Eye (tissue), 1 donor: ENCODE data around the gene RRAGC.
"Not testable (repeated sequence)": the region's sequence is repeated elsewhere in the genome, so short reads cannot be mapped to it uniquely, and the experiment has no call there.

Source experiments
- DNase-seq: peaks from one replicate; pipeline ENCODE4 v3.0.0-alpha.2; 2015

RRAGC gene

DNA sequence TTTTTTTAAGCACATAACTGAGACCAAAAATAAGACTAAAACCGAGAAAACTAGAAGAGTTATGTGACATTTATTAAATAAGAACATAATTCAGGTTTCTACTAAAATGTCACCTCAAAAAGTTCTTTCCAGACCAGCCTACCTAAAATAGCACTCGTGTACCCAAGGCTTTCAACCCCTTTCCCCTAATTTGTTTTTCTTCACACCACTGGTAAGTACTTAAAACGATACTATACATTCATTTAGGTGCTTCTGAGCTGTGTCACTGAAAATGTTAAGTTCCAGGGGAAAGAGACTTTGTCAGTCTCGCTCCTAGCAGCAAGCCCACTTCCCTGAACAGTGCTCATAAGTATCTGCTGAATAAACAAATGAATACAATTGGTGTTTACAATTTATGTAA, 6.8 kb downstream of the RRAGC start:
- no peak for DNase-seq

DNA sequence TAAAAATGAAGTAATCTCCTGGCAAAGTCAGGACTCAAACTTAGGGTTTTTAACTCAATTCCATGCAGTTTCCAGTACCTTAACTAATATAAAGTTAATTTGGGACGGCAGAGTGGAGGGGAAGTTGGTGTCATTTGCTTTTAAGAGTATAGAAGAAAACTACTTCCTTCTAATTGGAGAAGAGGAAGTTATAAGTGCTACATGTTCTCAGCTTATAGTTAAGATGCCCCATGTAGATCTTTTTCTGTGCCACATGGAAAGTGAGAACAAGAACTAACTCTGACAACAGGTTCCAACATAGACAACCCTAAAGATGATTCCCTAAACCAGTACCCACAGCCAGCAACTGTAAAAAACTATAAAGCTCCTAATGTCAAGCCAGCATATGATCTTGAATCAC, 11.5 kb downstream of the RRAGC start:
- no peak for DNase-seq

- no peak for DNase-seq
Measured at GRCh38 chr1:38846210-38846609, 13.4 kb downstream of the RRAGC start.

GRCh38 chr1:38845088-38845487, 14.5 kb downstream of the RRAGC start:
- DNase-seq: not testable (repeated sequence)

- no peak for DNase-seq
Measured at GRCh38 chr1:38840281-38840680, 19.3 kb downstream of the RRAGC start.

DNA sequence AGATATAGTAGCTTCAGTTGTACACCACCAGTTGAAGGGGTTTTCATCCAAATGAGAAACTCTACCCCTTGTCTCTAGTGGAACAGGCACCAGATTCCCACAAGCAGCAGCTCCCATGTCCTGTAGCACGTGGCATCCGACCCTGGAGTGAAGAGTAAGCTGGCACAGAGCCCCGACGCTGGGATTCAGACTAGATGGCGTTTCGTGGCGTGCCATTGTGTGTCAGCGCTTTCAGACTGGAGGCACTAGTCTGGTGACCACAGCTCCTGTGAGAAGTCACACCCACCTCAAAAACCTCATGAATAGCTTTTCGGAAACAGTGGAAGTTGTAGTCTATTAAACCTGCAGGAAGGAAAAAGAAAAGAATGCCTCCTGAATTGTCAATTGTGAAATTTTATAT, 20.2 kb downstream of the RRAGC start:
- DNase-seq: no peak

GRCh38 chr1:38836316-38836715, 23.3 kb downstream of the RRAGC start:
- DNase-seq: not testable (repeated sequence)

GRCh38 chr1:38834937-38835827, 24.4 kb downstream of the RRAGC start:
- peak; percentile 96 for DNase-seq

- DNase-seq: no peak
Measured at GRCh38 chr1:38834221-38834782, 25.3 kb downstream of the RRAGC start.

DNA sequence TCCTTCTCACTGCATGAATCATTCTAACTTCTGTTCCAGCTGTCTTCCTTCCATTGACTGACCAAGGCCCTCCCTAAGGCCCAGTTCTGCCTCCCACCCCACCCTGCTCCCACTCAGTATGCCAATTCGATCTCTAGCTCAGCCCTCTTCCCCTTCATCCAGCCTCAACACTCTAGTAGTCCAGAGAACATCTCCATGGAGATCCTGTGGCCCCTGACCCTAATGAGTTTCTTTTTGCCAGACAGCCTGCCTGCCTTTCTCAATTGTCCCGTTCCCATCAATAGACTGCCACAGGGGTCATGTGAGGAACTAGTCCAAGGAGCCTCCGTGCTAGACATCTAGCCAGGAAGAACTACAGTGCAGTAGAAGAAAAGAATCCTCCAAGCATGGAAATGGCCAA, 26.4 kb downstream of the RRAGC start:
- no peak for DNase-seq

GRCh38 chr1:38832370-38832734, 27.2 kb downstream of the RRAGC start:
- DNase-seq: no peak

DNA sequence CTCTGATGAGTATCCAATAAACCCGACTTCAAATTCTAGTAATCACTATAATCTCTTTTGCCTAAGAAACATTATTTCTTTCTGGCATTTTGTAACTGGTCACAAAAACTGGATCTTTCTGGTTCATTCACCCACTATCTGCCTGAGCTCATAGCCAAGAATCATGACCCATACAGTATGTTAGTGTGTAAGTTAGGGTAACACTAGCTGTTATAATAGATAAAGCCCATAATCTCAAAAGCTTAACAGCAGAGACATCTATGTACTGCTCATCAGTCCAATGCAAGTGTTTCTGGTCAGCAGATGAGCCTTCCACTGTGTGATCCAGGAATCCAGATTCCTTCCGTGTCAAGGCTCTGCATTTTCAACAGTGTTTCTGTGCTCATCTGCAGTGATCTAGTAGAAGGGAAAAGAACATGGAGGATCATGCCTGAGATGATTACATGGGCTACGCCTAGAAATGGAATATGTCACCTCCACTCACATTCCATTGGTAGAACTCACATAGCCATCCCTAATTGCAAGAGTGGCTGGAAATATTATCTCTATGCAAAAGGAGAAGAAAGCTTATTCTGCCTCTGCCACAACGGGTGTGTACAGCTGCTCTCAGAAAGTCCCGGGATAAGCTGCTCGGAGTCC, 27.7 kb downstream of the RRAGC start:
- DNase-seq: no peak

GRCh38 chr1:38829368-38829767, 30.2 kb downstream of the RRAGC start:
- no peak for DNase-seq

GRCh38 chr1:38827318-38827717, 32.3 kb downstream of the RRAGC start:
- no peak for DNase-seq

GRCh38 chr1:38826886-38827285, 32.7 kb downstream of the RRAGC start:
- DNase-seq: no peak

GRCh38 chr1:38826262-38826661, 33.3 kb downstream of the RRAGC start:
- peak; percentile 35 for DNase-seq

DNA sequence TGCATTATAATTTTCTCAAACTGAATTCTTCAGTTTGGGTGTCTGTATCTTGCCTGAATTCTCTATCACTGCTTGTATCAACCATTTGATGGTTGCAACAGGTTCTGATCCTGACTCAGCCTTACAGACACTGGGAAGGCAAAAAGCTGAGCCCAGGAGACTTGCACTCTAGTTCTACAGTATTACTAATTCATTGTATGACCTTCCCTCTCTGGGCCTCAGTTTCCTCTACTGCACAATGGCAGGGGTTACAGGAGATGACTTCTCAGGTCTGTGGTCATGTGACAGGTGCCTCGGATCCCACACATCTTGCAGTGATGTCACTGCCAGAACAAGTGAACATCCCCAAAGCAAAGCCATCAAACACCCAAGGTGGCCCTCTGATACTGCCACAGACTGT, 38.7 kb downstream of the RRAGC start:
- DNase-seq: no peak

DNA sequence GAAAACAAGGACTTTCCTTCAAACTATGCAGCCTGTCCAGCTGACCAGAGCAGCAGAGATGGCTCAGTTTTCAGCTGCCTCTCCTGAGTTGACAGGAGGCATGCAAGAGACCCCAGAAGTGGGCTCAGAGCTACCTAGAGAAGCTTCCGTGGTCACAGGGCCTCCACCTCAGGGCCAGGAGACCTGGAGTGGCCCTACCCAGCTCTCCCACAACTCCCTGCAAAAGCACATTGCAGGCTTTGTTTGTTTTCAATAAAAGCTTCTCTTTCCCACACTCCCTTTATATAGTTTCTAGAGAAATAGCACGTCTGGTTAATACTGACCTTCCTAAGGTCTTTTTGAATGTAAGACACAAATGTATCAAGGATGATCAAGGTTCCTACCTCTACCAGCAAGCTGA, 40.1 kb downstream of the RRAGC start:
- no peak for DNase-seq

DNA sequence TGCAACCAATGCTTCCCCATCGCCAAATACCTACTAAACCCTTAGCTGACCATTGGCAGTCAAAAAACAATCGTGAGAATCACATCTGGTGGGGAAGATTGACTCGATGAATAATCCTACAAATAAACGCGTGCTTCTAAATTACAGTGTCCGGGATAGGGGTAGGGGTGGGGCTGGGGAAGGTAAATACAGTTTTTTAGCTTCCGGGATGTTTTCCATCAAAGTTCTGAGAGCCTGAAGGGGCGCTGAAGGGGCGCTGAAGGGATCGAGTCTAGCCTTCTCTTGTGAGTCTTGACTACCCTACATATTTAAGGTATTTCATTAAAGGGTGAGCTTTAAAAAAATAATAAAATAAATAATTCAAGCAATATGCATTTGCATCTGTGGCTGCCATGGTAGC, 40.5 kb downstream of the RRAGC start:
- no peak for DNase-seq

DNA sequence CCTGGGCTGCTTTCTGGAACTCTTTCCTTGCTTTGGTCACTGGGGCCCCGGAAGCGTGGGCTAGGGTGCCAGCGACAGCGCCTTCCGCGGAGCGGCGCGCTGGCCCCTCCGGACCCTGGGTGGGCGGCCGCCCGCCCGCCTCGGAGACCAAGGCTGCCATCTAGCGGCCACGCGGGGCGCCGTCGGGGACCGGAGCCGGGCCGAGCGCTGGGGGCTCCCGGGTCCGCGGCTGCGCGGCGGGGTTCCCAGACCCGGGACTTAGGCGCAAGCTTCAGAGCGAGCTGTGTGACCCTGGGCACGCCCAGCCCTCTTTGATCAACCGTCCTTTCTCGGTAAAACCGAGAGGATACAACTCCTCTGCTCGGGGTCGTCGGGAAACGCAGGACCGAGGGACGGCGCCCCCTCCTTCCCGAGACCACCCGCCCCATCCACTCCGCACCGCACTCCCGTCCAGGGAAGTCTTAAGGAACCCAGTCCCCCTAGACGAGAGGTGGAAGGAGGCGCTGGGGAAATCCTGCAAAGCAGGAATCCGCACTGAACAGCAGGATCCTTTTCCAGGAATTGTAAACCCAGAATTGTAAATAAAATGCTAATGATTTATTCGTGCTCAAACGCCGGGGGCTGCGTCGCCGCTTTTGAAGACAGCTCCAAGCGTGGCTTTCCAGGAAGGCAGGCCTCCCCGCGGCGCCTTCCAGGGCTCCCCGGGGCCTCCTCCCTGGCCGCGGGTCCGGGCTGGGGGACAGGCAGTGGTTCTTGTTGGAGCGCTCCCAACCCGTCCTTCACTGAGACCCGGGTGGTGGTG, 41.2 kb downstream of the RRAGC start:
- DNase-seq: peak; percentile 84

GRCh38 chr1:38817267-38818174, 42.1 kb downstream of the RRAGC start:
- DNase-seq: no peak
